CD4-positive, alpha-beta T cell treated with Interleukin-17A for 1 hour (primary cell): Measurements from ENCODE around the gene SLC5A11.
"Not testable (repeated sequence)": the region's sequence is repeated elsewhere in the genome, so short reads cannot be mapped to it uniquely, and the experiment has no call there.

Experiments used
- DNase-seq: peaks from one replicate; pipeline ENCODE4 v3.0.0-alpha.2; 2020

SLC5A11 gene

GRCh38 chr16:24845726-24846547, at the start of gene SLC5A11:
Gene SLC5A11 (plus strand): TSS chr16:24845963. CDS start chr16:24858644, 12,681 bp downstream.
- no peak for DNase-seq

- DNase-seq = no peak
Observed at GRCh38 chr16:24800586-24800985, 45.2 kb upstream of the SLC5A11 start.

GRCh38 chr16:24801761-24802302, 43.9 kb upstream of the SLC5A11 start:
- DNase-seq = no peak

GRCh38 chr16:24805484-24805883, 40.3 kb upstream of the SLC5A11 start:
- DNase-seq = no peak

GRCh38 chr16:24807301-24807700, 38.5 kb upstream of the SLC5A11 start:
- no peak for DNase-seq

GRCh38 chr16:24810951-24811843, 34.6 kb upstream of the SLC5A11 start:
- no peak for DNase-seq

- not testable (repeated sequence) for DNase-seq
Observed at GRCh38 chr16:24812813-24813212, 33.0 kb upstream of the SLC5A11 start.

- DNase-seq = no peak
Observed at GRCh38 chr16:24815021-24815420, 30.7 kb upstream of the SLC5A11 start.

GRCh38 chr16:24816688-24817087, 29.1 kb upstream of the SLC5A11 start:
- no peak for DNase-seq

- no peak for DNase-seq
Observed at GRCh38 chr16:24819462-24820040, 26.2 kb upstream of the SLC5A11 start.

GRCh38 chr16:24820522-24820921, 25.2 kb upstream of the SLC5A11 start:
- no peak for DNase-seq

- no peak for DNase-seq
Observed at GRCh38 chr16:24821129-24821528, 24.6 kb upstream of the SLC5A11 start.

- no peak for DNase-seq
Observed at GRCh38 chr16:24822542-24822941, 23.2 kb upstream of the SLC5A11 start.

GRCh38 chr16:24822974-24823373, 22.8 kb upstream of the SLC5A11 start:
- no peak for DNase-seq

GRCh38 chr16:24825696-24826095, 20.1 kb upstream of the SLC5A11 start:
- DNase-seq = no peak

GRCh38 chr16:24826096-24826690, 19.6 kb upstream of the SLC5A11 start:
- DNase-seq = no peak

- DNase-seq = no peak
Observed at GRCh38 chr16:24826817-24827566, 18.8 kb upstream of the SLC5A11 start.

- DNase-seq = no peak
Observed at GRCh38 chr16:24829153-24829552, 16.6 kb upstream of the SLC5A11 start.

GRCh38 chr16:24833352-24833751, 12.4 kb upstream of the SLC5A11 start:
- DNase-seq = no peak

- no peak for DNase-seq
Observed at GRCh38 chr16:24834459-24835335, 11.1 kb upstream of the SLC5A11 start.

- no peak for DNase-seq
Observed at GRCh38 chr16:24836836-24837235, 8.9 kb upstream of the SLC5A11 start.
